HEK293 (cell line): ENCODE data around the gene MYOM3.
A peak's percentile ranks its signal among the peaks of the same experiment; 100 is the strongest.

Experiments
- GLIS2 ChIP-seq: fragments of 450-650 bp; formaldehyde crosslinking; IDR thresholded peaks from 2 replicates; pipeline ENCODE4 v1.5.1; 2016; ENCODE audit warnings: missing biosample characterization, missing genetic modification characterization
- SP3 ChIP-seq: fragments of 450-650 bp; formaldehyde crosslinking; IDR thresholded peaks from 2 replicates; pipeline ENCODE4 v1.5.1; 2016; ENCODE audit warnings: missing biosample characterization, missing genetic modification characterization
- YY1 ChIP-seq: fragments of 450-650 bp; formaldehyde crosslinking; IDR thresholded peaks from 2 replicates; pipeline ENCODE4 v1.5.1; 2018; ENCODE audit warnings: missing biosample characterization, missing genetic modification characterization
- YY2 ChIP-seq: fragments of 450-650 bp; formaldehyde crosslinking; IDR thresholded peaks from 2 replicates; pipeline ENCODE4 v1.5.1; 2016; ENCODE audit warnings: missing biosample characterization, missing genetic modification characterization
- ZBTB17 ChIP-seq: fragments of 450-650 bp; formaldehyde crosslinking; IDR thresholded peaks from 2 replicates; pipeline ENCODE4 v1.5.1; 2016; ENCODE audit warnings: missing biosample characterization, missing genetic modification characterization
- ZBTB7A ChIP-seq: fragments of 450-650 bp; formaldehyde crosslinking; IDR thresholded peaks from 2 replicates; pipeline ENCODE4 v1.5.1; 2016; ENCODE audit warnings: low read depth, missing biosample characterization, missing genetic modification characterization
- ZEB2 ChIP-seq: fragments of 450-650 bp; formaldehyde crosslinking; IDR thresholded peaks from 2 replicates; pipeline ENCODE4 v1.5.1; 2016; ENCODE audit warnings: missing biosample characterization, missing genetic modification characterization
- ZFP41 ChIP-seq: fragments of 450-650 bp; formaldehyde crosslinking; IDR thresholded peaks from 2 replicates; pipeline ENCODE4 v1.5.1; 2016; ENCODE audit warnings: missing biosample characterization, missing genetic modification characterization, borderline replicate concordance
- ZNF184 ChIP-seq: fragments of 450-650 bp; IDR thresholded peaks from 2 replicates; pipeline ENCODE4 v1.5.1; 2018; ENCODE audit warnings: missing biosample characterization, mild to moderate bottlenecking, missing genetic modification characterization
- ZNF2 ChIP-seq: fragments of 450-650 bp; formaldehyde crosslinking; IDR thresholded peaks from 2 replicates; pipeline ENCODE4 v1.5.1; 2016; ENCODE audit warnings: missing biosample characterization, missing genetic modification characterization
- ZNF266 ChIP-seq: fragments of 450-650 bp; formaldehyde crosslinking; IDR thresholded peaks from 2 replicates; pipeline ENCODE4 v1.5.1; 2016; ENCODE audit warnings: missing biosample characterization, missing genetic modification characterization, low read depth
- ZNF335 ChIP-seq: fragments of 450-650 bp; formaldehyde crosslinking; conservative IDR thresholded peaks from 2 replicates; pipeline ENCODE4 v1.5.1; 2016; ENCODE audit warnings: missing biosample characterization, missing genetic modification characterization
- ZNF404 ChIP-seq: fragments of 450-650 bp; formaldehyde crosslinking; IDR thresholded peaks from 2 replicates; pipeline ENCODE4 v1.5.1; 2017; ENCODE audit warnings: missing biosample characterization, missing genetic modification characterization
- ZNF510 ChIP-seq: fragments of 450-650 bp; formaldehyde crosslinking; IDR thresholded peaks from 2 replicates; pipeline ENCODE4 v1.5.1; 2018; ENCODE audit warnings: mild to moderate bottlenecking, missing genetic modification characterization, missing biosample characterization; ENCODE audit not compliant: insufficient replicate concordance
- ZNF529 ChIP-seq: fragments of 450-650 bp; formaldehyde crosslinking; IDR thresholded peaks from 2 replicates; pipeline ENCODE4 v1.5.1; 2017; ENCODE audit warnings: missing genetic modification characterization, missing biosample characterization; ENCODE audit not compliant: insufficient replicate concordance
- ZSCAN30 ChIP-seq: fragments of 450-650 bp; IDR thresholded peaks from 2 replicates; pipeline ENCODE4 v1.5.1; 2018; ENCODE audit warnings: missing biosample characterization, mild to moderate bottlenecking, missing genetic modification characterization, moderate library complexity
- ZXDB ChIP-seq: fragments of 450-650 bp; formaldehyde crosslinking; IDR thresholded peaks from 2 replicates; pipeline ENCODE4 v1.5.1; 2016; ENCODE audit warnings: missing biosample characterization, missing genetic modification characterization
- TF ChIP-seq, protein P1 (sequence below): fragments of 450-650 bp; formaldehyde crosslinking; IDR thresholded peaks from 2 replicates; pipeline ENCODE4 v1.5.1; 2016; ENCODE audit warnings: missing biosample characterization, missing genetic modification characterization
- TF ChIP-seq, protein P2 (sequence below): fragments of 450-650 bp; formaldehyde crosslinking; IDR thresholded peaks from 2 replicates; pipeline ENCODE4 v1.5.1; 2016; ENCODE audit warnings: missing biosample characterization, missing genetic modification characterization, low read depth
- TF ChIP-seq, protein P3 (sequence below): fragments of 450-650 bp; formaldehyde crosslinking; IDR thresholded peaks from 2 replicates; pipeline ENCODE4 v1.5.1; 2016; ENCODE audit warnings: missing biosample characterization, missing genetic modification characterization, borderline replicate concordance
- TF ChIP-seq, protein P4 (sequence below): fragments of 450-650 bp; formaldehyde crosslinking; IDR thresholded peaks from 2 replicates; pipeline ENCODE4 v1.5.1; 2016; ENCODE audit warnings: missing biosample characterization, missing genetic modification characterization
- TF ChIP-seq, protein P5 (sequence below): fragments of 450-650 bp; formaldehyde crosslinking; IDR thresholded peaks from 2 replicates; pipeline ENCODE4 v1.5.1; 2017; ENCODE audit warnings: missing biosample characterization, missing genetic modification characterization
- TF ChIP-seq, protein P6 (sequence below): IDR thresholded peaks from 2 replicates; pipeline ENCODE4 v1.6.1; 2011; ENCODE audit warnings: mild to moderate bottlenecking, low read depth, low read length, borderline replicate concordance
- TF ChIP-seq, protein P7 (sequence below): fragments of 450-650 bp; formaldehyde crosslinking; IDR thresholded peaks from 2 replicates; pipeline ENCODE4 v1.5.1; 2017; ENCODE audit warnings: missing biosample characterization, missing genetic modification characterization

Gene MYOM3

DNA sequence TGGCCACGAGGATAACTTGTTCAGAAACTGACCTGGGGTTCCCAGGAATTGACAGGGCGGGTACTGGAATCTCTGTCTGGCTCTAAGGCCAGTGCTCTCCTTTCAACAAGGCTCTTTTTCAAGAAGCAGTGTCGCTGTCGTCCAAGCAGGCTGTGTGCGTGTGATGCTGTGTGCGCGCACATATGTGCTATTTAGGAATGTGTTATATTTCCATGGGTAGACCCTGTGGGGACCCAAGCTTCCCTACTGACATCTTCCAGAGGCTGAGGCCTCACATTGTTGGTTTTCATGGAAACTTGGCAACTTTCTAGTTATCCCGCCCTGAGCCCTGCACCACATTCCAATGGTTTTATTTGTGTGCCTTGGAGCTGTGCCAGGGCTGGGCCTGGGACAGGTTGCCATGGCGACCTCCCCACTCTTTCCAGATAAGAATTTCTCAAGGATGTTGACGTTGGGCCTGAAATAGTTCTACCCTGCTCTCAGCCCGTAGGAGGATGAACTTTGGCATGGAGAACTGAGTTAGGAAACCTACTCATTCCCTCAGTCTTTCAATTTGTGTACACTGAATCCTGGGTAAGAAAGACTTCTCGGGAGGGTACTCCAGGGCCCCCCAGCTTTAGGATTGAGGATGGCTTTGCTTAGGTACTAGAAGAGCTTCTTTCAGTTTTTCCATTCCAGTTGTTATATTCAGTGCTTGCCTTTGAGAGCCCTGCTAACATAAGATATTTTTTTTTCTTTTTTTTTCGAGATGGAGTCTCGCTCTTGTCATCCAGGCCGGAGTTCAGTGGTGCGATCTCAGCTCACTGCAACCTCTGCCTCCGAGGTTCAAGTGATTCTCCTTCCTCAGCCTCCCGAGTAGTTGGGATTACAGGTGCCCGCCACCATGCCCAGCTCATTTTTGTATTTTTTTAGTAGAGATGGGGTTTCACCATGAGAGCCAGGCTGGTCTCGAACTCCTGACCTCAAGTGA lies 93.0 kb downstream of the MYOM3 start (continued):
- TF ChIP-seq, protein P1, sequence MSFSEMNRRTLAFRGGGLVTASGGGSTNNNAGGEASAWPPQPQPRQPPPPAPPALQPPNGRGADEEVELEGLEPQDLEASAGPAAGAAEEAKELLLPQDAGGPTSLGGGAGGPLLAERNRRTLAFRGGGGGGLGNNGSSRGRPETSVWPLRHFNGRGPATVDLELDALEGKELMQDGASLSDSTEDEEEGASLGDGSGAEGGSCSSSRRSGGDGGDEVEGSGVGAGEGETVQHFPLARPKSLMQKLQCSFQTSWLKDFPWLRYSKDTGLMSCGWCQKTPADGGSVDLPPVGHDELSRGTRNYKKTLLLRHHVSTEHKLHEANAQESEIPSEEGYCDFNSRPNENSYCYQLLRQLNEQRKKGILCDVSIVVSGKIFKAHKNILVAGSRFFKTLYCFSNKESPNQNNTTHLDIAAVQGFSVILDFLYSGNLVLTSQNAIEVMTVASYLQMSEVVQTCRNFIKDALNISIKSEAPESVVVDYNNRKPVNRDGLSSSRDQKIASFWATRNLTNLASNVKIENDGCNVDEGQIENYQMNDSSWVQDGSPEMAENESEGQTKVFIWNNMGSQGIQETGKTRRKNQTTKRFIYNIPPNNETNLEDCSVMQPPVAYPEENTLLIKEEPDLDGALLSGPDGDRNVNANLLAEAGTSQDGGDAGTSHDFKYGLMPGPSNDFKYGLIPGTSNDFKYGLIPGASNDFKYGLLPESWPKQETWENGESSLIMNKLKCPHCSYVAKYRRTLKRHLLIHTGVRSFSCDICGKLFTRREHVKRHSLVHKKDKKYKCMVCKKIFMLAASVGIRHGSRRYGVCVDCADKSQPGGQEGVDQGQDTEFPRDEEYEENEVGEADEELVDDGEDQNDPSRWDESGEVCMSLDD: no peak
- TF ChIP-seq ZNF510 (tag by site-specific recombination) (no peak), YY2 (no peak), GLIS2 (no peak), YY1 (tag by site-specific recombination) (no peak), ZBTB7A (tag by site-specific recombination) (no peak), ZNF266 (tag by site-specific recombination) (no peak), SP3 (tag by site-specific recombination) (no peak), ZSCAN30 (no peak), ZNF335 (tag by site-specific recombination) (peak; percentile 66), ZNF404 (tag by site-specific recombination) (no peak), ZNF529 (tag by site-specific recombination) (no peak), ZEB2 (peak; percentile 85), ZNF184 (peak; percentile 78; the same call in 1 of the 2 replicates), ZFP41 (tag by site-specific recombination) (no peak), ZBTB17 (tag by site-specific recombination) (peak; percentile 54; the same call in 1 of the 2 replicates), ZXDB (peak; percentile 86), ZNF2 (tag by site-specific recombination) (peak; percentile 48; the same call in 1 of the 2 replicates)
- TF ChIP-seq, protein P2, sequence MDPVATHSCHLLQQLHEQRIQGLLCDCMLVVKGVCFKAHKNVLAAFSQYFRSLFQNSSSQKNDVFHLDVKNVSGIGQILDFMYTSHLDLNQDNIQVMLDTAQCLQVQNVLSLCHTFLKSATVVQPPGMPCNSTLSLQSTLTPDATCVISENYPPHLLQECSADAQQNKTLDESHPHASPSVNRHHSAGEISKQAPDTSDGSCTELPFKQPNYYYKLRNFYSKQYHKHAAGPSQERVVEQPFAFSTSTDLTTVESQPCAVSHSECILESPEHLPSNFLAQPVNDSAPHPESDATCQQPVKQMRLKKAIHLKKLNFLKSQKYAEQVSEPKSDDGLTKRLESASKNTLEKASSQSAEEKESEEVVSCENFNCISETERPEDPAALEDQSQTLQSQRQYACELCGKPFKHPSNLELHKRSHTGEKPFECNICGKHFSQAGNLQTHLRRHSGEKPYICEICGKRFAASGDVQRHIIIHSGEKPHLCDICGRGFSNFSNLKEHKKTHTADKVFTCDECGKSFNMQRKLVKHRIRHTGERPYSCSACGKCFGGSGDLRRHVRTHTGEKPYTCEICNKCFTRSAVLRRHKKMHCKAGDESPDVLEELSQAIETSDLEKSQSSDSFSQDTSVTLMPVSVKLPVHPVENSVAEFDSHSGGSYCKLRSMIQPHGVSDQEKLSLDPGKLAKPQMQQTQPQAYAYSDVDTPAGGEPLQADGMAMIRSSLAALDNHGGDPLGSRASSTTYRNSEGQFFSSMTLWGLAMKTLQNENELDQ (tag by site-specific recombination): no peak
- TF ChIP-seq, protein P3, sequence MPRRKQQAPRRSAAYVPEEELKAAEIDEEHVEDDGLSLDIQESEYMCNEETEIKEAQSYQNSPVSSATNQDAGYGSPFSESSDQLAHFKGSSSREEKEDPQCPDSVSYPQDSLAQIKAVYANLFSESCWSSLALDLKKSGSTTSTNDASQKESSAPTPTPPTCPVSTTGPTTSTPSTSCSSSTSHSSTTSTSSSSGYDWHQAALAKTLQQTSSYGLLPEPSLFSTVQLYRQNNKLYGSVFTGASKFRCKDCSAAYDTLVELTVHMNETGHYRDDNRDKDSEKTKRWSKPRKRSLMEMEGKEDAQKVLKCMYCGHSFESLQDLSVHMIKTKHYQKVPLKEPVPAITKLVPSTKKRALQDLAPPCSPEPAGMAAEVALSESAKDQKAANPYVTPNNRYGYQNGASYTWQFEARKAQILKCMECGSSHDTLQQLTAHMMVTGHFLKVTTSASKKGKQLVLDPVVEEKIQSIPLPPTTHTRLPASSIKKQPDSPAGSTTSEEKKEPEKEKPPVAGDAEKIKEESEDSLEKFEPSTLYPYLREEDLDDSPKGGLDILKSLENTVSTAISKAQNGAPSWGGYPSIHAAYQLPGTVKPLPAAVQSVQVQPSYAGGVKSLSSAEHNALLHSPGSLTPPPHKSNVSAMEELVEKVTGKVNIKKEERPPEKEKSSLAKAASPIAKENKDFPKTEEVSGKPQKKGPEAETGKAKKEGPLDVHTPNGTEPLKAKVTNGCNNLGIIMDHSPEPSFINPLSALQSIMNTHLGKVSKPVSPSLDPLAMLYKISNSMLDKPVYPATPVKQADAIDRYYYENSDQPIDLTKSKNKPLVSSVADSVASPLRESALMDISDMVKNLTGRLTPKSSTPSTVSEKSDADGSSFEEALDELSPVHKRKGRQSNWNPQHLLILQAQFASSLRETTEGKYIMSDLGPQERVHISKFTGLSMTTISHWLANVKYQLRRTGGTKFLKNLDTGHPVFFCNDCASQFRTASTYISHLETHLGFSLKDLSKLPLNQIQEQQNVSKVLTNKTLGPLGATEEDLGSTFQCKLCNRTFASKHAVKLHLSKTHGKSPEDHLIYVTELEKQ (tag by site-specific recombination): no peak
- TF ChIP-seq, protein P4, sequence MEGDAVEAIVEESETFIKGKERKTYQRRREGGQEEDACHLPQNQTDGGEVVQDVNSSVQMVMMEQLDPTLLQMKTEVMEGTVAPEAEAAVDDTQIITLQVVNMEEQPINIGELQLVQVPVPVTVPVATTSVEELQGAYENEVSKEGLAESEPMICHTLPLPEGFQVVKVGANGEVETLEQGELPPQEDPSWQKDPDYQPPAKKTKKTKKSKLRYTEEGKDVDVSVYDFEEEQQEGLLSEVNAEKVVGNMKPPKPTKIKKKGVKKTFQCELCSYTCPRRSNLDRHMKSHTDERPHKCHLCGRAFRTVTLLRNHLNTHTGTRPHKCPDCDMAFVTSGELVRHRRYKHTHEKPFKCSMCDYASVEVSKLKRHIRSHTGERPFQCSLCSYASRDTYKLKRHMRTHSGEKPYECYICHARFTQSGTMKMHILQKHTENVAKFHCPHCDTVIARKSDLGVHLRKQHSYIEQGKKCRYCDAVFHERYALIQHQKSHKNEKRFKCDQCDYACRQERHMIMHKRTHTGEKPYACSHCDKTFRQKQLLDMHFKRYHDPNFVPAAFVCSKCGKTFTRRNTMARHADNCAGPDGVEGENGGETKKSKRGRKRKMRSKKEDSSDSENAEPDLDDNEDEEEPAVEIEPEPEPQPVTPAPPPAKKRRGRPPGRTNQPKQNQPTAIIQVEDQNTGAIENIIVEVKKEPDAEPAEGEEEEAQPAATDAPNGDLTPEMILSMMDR (tag by site-specific recombination): no peak
- TF ChIP-seq, protein P5, sequence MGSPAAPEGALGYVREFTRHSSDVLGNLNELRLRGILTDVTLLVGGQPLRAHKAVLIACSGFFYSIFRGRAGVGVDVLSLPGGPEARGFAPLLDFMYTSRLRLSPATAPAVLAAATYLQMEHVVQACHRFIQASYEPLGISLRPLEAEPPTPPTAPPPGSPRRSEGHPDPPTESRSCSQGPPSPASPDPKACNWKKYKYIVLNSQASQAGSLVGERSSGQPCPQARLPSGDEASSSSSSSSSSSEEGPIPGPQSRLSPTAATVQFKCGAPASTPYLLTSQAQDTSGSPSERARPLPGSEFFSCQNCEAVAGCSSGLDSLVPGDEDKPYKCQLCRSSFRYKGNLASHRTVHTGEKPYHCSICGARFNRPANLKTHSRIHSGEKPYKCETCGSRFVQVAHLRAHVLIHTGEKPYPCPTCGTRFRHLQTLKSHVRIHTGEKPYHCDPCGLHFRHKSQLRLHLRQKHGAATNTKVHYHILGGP (tag by site-specific recombination): peak; percentile 95
- TF ChIP-seq, protein P6, sequence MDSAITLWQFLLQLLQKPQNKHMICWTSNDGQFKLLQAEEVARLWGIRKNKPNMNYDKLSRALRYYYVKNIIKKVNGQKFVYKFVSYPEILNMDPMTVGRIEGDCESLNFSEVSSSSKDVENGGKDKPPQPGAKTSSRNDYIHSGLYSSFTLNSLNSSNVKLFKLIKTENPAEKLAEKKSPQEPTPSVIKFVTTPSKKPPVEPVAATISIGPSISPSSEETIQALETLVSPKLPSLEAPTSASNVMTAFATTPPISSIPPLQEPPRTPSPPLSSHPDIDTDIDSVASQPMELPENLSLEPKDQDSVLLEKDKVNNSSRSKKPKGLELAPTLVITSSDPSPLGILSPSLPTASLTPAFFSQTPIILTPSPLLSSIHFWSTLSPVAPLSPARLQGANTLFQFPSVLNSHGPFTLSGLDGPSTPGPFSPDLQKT: no peak
- TF ChIP-seq, protein P7, sequence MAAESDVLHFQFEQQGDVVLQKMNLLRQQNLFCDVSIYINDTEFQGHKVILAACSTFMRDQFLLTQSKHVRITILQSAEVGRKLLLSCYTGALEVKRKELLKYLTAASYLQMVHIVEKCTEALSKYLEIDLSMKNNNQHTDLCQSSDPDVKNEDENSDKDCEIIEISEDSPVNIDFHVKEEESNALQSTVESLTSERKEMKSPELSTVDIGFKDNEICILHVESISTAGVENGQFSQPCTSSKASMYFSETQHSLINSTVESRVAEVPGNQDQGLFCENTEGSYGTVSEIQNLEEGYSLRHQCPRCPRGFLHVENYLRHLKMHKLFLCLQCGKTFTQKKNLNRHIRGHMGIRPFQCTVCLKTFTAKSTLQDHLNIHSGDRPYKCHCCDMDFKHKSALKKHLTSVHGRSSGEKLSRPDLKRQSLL (tag by site-specific recombination): 0 out of 2 replicates have a peak, but pooled peaks have one; percentile 35
